MM.1S (cell line): ENCODE data around the gene ZNF853.

Experiments used
- EZH2 ChIP-seq: fragments of 300-600 bp; sonication (generic); optimal IDR thresholded peaks from 2 replicates; pipeline ENCODE3; 2017; ENCODE audit warnings: low read depth, mild to moderate bottlenecking, antibody characterized with exemption, low read length, mixed read lengths
- TF ChIP-seq, protein P1 (sequence below): fragments of 300-600 bp; sonication (generic); IDR thresholded peaks from 2 replicates; pipeline ENCODE4 v1.5.1; 2016; ENCODE audit warnings: antibody characterized with exemption, low read length, mixed read lengths

DNA sequence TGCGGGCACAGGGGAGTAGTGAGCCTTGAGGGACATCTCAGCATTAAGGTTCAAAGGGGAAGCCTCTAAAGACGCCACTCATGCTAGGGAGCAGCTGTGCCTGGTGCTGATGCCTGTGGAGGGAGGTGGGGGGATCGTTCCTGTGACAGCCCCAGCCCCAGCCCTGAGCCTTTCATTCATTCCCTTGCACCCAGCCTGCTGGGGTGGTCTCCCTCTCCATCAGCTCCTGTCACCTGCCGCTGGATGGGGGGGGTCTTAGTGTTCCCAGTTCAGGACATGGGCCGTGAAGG is 33.4 kb downstream of the ZNF853 start:
- TF ChIP-seq, protein P1, sequence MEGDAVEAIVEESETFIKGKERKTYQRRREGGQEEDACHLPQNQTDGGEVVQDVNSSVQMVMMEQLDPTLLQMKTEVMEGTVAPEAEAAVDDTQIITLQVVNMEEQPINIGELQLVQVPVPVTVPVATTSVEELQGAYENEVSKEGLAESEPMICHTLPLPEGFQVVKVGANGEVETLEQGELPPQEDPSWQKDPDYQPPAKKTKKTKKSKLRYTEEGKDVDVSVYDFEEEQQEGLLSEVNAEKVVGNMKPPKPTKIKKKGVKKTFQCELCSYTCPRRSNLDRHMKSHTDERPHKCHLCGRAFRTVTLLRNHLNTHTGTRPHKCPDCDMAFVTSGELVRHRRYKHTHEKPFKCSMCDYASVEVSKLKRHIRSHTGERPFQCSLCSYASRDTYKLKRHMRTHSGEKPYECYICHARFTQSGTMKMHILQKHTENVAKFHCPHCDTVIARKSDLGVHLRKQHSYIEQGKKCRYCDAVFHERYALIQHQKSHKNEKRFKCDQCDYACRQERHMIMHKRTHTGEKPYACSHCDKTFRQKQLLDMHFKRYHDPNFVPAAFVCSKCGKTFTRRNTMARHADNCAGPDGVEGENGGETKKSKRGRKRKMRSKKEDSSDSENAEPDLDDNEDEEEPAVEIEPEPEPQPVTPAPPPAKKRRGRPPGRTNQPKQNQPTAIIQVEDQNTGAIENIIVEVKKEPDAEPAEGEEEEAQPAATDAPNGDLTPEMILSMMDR = no peak
- TF ChIP-seq EZH2 = no peak
